Stomach (tissue), 9 donors: ENCODE data around the gene SLC29A2. TPM values are rescaled to one million over a fixed set of nuclear protein-coding genes. Genes with fewer than 3 reads are reported as not detected.

ENCODE experiments used
- DNase-seq, 2 donors: peaks; one replicate each; pipeline versions ENCODE4 v3.0.0 to v3.0.0-alpha.2; 2013 to 2019
- H3K27ac ChIP-seq, 5 donors: fragments of 200-600 bp in 4 of 5; sonication (generic) in 4 of 5; one replicate each; pipeline ENCODE4 v1.5.1; 2013 to 2019; ENCODE audit warnings: mild to moderate bottlenecking in 1 of 5, moderate library complexity in 1 of 5
- H3K27me3 ChIP-seq, 3 donors: fragments of 200-600 bp; sonication (generic); one replicate each; pipeline ENCODE4 v1.5.1; 2017 to 2019; ENCODE audit warnings: mixed run types in 1 of 3
- H3K36me3 ChIP-seq, 4 donors: fragments of 200-600 bp; sonication (generic); 1 replicate in 3 of 4; 2 replicates in 1 of 4; pipeline ENCODE4 v1.5.1; 2016 to 2019
- H3K4me1 ChIP-seq, 4 donors: fragments of 200-600 bp; sonication (generic); one replicate each; pipeline ENCODE4 v1.5.1; 2016 to 2019
- H3K4me3 ChIP-seq, 4 donors: fragments of 200-600 bp; sonication (generic) in 3 of 4; one replicate each; pipeline ENCODE4 v1.5.1; 2016 to 2019; ENCODE audit warnings: mild to moderate bottlenecking in 1 of 4
- H3K9me3 ChIP-seq, 4 donors: fragments of 200-600 bp; sonication (generic); one replicate each; pipeline ENCODE4 v1.5.1; 2016 to 2019
- EP300 ChIP-seq: sonication (generic); formaldehyde crosslinking; IDR thresholded peaks from one replicate; pipeline ENCODE4 v1.6.1; 2017; ENCODE audit warnings: antibody characterized with exemption
- POLR2A ChIP-seq, 4 donors: fragments of 450-650 bp; IDR thresholded peaks; one replicate each; pipeline ENCODE4 v1.6.1; 2016; ENCODE audit warnings: antibody characterized with exemption in 4 of 4, control low read depth in 2 of 4, mild to moderate bottlenecking in 1 of 4, moderate library complexity in 1 of 4
- POLR2AphosphoS5 ChIP-seq, 3 donors: sonication (generic); formaldehyde crosslinking; IDR thresholded peaks; one replicate each; pipeline ENCODE4 v1.6.1; 2016; ENCODE audit warnings: antibody characterized with exemption in 3 of 3
- WGBS, 5 donors: extraction: QIAGEN DNeasy Blood & Tissue Kit in 3 of 5; methylation state at CpG; one replicate each; pipeline versions ENCODE4 v1.1.5 to v1.1.7; 2013 to 2018; 5-methylcytosine and 5-hydroxymethylcytosine counted together
- intact Hi-C: fragments of 100-400 bp; cut with DNase I; formaldehyde crosslinking; loops from one replicate; pipeline ENCODE4 v1.15.1; 2023; ENCODE audit warnings: low total_unique reads
- polyA plus RNA-seq, 3 donors: library from polyadenylated mRNA; stranded (reverse); fragments of 200-250 nt; gene quantifications; one replicate each; pipeline ENCODE4 v1.2.3, GENCODE V29; 2013
- total RNA-seq, 5 donors: library from RNA; depleted of rRNA; stranded (reverse); fragments of >200 nt; gene quantifications; one replicate each; pipeline versions ENCODE4 v1.1.0 to v1.2.3, GENCODE V29; 2014 to 2016
- TF ChIP-seq, protein P1 (sequence below), 7 experiments: fragments of 450-650 bp in 4 of 7; fragments of 200-600 bp in 3 of 7; sonication (generic) in 3 of 7; IDR thresholded peaks; one replicate each; pipeline ENCODE4 v1.5.1; 2016 to 2019; ENCODE audit warnings: antibody characterized with exemption in 7 of 7, control low read depth in 2 of 7, mild to moderate bottlenecking in 1 of 7
- donor health status: healthy with polysubstance abuse.
- donor health status: Bipolar disorder and iron deficiency.
- donor health status: healthy.

The SLC29A2 gene
- total and polyA plus RNA-seq, 8 donors: 2.0 to 14.3 (median 6.4) TPM

DNA sequence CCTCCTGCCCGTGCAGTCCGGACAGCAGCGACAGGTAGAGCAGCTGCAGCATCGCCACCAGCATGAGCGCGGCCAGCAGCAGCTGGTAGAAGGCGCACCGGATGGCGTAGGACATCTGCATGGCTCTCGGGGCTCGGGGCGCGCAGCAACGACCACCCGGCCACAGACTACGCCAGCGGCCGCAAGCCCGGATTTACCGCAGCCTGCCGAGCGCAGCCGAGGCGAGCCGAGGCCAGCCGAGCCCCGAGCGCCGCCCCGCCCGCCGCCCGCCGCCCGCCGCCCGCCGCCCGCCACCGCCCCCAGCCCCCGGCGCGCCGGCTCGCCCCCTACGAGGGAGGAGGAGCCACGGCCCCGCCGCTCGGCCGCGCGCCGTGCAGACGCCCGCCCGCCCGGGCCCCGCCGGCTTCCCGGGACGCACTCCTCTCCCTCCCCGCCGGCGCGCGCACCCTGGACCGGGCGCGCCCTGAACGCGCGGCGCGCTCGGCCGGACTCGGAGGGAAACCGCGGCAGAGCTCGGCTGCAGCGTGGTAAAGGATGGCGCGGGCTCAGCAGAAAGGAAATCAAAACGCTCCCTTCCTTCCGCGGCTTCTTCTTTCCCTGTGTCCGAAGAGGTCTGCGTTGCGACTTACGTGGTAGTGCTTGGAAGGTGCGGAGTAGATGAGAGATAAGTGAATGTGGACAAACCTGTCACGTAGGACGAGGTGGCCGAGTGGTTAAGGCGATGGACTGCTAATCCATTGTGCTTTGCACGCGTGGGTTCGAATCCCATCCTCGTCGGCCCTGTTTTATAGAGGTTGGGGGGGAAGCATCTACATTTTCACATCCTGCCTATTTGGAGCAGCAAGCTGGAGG lies 23.9 kb downstream of the SLC29A2 start, which contains the start of gene B4GAT1:
Gene B4GAT1, minus strand, starts transcription at position 205 of the 852 bp plus-strand sequence. Its CDS starts 84 bp downstream, at position 121.
- Histone ChIP-seq H3K27me3 (no peaks in the 10 kb centered on the region), H3K4me1 (peaks cover 37 to 68% (median 57%) of the 10 kb centered on the region in 4 donors)
- intact Hi-C loops: no loop called here

DNA sequence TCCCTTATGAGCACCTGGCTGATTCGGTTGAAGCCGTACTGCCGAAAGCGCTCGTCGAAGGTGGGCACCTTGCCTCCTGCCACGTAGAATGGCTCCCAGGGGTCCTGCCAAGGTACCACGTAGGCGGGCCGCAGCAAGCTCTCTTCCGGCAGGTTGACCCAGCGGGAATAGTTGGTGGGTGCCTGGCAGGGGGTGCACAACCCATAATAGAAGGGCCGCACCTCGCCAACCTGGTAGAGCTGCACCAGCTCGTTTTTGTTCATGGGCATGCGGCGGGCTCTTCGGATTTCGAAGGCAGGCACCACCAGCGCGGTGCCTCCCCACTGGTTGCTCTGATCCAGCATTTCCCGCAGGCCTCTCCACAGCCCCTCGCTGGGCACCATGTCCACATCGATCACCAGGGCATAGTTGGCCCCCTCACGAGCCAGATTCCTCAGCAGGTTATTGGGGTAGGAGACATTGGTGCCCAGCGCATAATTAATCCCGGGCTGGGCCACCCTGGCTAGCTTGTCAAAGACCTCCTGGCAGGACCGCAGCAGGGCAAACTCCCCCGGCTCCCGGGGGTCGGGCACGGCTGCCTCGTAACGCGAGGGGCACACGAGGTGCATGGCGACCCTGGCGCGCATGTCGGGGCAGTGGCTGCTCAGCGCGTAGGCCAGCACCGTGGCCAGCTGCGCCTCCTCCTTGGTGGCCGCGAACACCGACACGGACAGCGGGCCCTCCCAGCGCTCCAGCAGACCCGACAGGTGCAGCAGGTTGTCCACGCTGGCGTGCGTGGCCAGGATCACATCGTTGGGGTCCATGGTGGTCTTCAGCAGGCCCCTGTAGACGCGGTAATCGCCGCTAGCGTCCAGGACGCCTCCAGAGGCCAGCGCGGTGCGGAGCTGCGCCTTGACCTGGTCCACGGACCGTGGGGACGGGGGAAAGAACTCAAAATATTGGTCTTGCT lies 24.8 kb downstream of the SLC29A2 start:
- TF ChIP-seq, protein P1, sequence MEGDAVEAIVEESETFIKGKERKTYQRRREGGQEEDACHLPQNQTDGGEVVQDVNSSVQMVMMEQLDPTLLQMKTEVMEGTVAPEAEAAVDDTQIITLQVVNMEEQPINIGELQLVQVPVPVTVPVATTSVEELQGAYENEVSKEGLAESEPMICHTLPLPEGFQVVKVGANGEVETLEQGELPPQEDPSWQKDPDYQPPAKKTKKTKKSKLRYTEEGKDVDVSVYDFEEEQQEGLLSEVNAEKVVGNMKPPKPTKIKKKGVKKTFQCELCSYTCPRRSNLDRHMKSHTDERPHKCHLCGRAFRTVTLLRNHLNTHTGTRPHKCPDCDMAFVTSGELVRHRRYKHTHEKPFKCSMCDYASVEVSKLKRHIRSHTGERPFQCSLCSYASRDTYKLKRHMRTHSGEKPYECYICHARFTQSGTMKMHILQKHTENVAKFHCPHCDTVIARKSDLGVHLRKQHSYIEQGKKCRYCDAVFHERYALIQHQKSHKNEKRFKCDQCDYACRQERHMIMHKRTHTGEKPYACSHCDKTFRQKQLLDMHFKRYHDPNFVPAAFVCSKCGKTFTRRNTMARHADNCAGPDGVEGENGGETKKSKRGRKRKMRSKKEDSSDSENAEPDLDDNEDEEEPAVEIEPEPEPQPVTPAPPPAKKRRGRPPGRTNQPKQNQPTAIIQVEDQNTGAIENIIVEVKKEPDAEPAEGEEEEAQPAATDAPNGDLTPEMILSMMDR (IDR thresholded peaks at IDR 0.05): no peak
- no peak for TF ChIP-seq POLR2AphosphoS5 (IDR thresholded peaks at IDR 0.05)
- no peak for TF ChIP-seq EP300
- TF ChIP-seq POLR2A (IDR thresholded peaks at IDR 0.05): no peak
- DNase-seq: peak; percentile 41 to 60
- 13 to 47% (median 20%) methylated on average over 34 to 68 of the region's 68 CpGs for WGBS, 5 donors
- H3K4me1 ChIP-seq: peaks cover 37 to 69% (median 57%) of the 10 kb centered on the region in 4 donors
- no peaks in the 10 kb centered on the region for H3K27me3 ChIP-seq
- H3K27ac ChIP-seq: peak overlapping the region; percentile 78 to 96 (median 94)
- H3K9me3 ChIP-seq: no peaks in the 10 kb centered on the region
- intact Hi-C loops: no loop called here
- peaks cover 7 to 12% (median 10%) of the 10 kb centered on the region in 4 donors for H3K36me3 ChIP-seq
- H3K4me3 ChIP-seq: peak overlapping the region; percentile 55 to 87 (median 82)

More for the DNA sequence above, 23.9 kb downstream of the SLC29A2 start, which contains the start of gene B4GAT1:
- no peaks in the 10 kb centered on the region for H3K9me3 ChIP-seq
- TF ChIP-seq, protein P1 (IDR thresholded peaks at IDR 0.05): no peak
- TF ChIP-seq POLR2AphosphoS5 (IDR thresholded peaks at IDR 0.05): peak in 2 of 3 donors; percentile 53 to 69
- peak within 1 kb of the TSS; percentile 55 to 87 (median 82) for H3K4me3 ChIP-seq
- H3K27ac ChIP-seq: peak within 1 kb of the TSS; percentile 88 to 96 (median 94)
- DNase-seq: peak; percentile 86 to 96
- 0% methylated on average over 37 to 101 of the region's 101 CpGs for WGBS, 5 donors
- H3K36me3 ChIP-seq: peaks cover under 1 to 3% (median 2%) of the 10 kb centered on the region in 4 donors

DNA sequence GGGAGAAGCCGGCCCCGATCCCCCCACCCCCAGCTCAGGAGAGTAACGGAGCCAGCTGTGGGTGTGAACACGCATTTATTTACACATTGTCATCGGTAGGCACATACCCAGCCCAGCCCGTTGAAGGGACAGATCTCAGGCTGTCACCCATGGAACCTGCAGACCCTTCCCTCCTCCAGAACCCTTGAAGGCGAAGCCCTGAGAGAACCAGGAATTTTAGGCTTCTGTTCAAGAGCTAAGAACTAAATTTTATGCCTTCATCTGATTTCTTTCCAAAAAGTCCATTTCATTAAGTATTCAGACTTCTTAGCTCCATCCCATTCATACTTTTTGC lies 26.3 kb downstream of the SLC29A2 start:
- no peak for DNase-seq
- peaks cover 37 to 69% (median 53%) of the 10 kb centered on the region in 4 donors for H3K4me1 ChIP-seq
- TF ChIP-seq, protein P1 (IDR thresholded peaks at IDR 0.05): no peak
- intact Hi-C loops: no loop called here
- WGBS, 5 donors: 1 to 9% (median 2%) methylated on average over 4 to 7 of the region's 7 CpGs
- H3K27ac ChIP-seq: peak overlapping the region; percentile 74 to 94 (median 91)
- H3K9me3 ChIP-seq: no peaks in the 10 kb centered on the region
- H3K27me3 ChIP-seq: no peaks in the 10 kb centered on the region
- peaks cover 22 to 27% (median 25%) of the 10 kb centered on the region in 4 donors for H3K36me3 ChIP-seq
- peak overlapping the region; percentile 72 to 87 (median 82) for H3K4me3 ChIP-seq
